SIG-M5 (cell line): ENCODE measurements around the gene CHP2.
"Not testable (repeated sequence)": the region's sequence is repeated elsewhere in the genome, so short reads cannot be mapped to it uniquely, and the experiment has no call there.

ENCODE experiments used
- DNase-seq: peaks from one replicate; lab custom pipeline; 2025; lab: John Stamatoyannopoulos, UW

Gene CHP2

GRCh38 chr16:23754594-23755483 is at the start of gene CHP2:
Gene CHP2, plus strand, starts transcription at chr16:23755026. Its CDS starts 24 bp downstream, at chr16:23755050.
- no peak for DNase-seq

DNA sequence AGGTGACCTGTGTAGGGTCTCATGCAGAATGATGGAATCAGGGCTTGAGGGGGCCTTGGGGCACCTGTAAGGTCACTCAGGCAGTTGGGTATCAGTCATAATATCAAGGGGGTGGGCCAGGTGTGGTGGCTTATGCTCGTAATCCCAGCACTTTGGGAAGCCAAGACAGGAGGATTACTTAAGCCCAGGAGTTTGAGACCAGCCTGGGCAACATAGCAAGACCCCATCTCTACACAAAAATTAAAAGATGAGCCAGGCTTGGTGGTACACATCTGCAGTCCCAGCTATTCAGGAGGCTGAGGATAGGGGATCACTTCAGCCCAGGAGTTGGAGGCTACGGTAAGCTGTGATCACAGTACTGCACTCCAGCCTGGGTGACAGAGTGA is 49.3 kb upstream of the CHP2 start:
- no peak for DNase-seq

DNA sequence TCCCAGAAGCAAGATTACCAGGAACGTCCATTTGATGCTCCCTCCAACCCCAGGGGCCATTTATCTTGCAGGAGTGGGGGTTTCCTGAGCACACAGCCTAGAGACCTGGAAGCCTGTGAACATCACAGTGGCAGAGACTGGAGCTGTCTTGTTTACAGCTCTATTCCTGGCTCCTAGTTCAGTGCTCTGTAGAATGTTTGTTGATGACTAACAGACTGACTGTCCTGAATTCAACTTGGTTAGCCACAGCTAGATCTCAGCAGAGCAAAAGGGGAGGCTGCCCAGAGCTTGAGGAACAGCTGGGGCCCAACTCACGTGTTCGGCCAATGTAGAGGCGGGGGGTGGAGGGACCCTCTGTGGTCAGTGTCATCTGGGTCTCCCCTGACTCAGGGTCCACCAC is 48.4 kb upstream of the CHP2 start:
- no peak for DNase-seq

DNA sequence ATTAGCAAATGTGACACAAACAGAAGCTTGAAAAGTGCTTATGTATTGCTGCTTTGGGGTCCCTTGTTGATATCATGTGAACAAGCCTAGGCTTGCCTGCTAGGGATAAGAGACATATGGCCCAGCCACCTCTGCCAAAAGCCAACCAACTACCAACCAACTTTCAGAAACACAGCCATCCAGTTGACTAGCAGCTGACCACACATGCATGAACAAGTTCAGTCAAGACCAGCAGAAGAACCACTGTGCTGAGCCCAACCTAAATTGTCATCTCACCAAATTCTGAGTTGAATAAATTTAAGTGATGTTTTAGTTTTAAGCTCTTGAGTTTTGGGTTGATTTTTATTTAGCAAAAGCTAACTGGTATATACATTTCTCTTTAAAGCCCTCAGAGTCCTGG is 45.3 kb upstream of the CHP2 start:
- DNase-seq: no peak

DNA sequence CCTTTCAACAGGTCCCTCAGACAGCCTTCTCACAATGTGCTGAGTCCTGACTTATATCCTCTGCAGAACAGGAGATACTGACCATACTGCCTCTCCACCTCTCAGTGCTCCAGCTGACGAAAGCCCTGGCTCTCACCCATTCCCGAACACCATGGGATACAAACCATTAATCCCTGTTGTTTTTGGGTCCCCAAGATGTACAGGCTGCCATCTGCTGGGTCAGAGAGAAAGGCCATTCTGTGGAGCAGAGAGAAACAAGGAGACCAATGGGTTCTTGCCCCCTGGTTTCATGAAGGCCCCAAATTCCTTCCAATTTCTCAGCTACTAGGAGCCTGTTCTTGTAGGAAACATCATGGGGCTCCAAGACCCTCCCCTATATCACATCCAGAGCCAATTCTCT is 44.8 kb upstream of the CHP2 start:
- no peak for DNase-seq

- DNase-seq: no peak
Measured at GRCh38 chr16:23710504-23710903, 44.3 kb upstream of the CHP2 start.

- no peak for DNase-seq
Measured at GRCh38 chr16:23711785-23712184, 43.0 kb upstream of the CHP2 start.

GRCh38 chr16:23712976-23713375 is 41.9 kb upstream of the CHP2 start, which contains the start of gene ERN2:
Gene ERN2, minus strand, starts transcription at chr16:23713222. Its CDS starts 35 bp downstream, at chr16:23713187.
- DNase-seq: no peak

GRCh38 chr16:23716484-23716883 is 38.3 kb upstream of the CHP2 start:
- DNase-seq: no peak

DNA sequence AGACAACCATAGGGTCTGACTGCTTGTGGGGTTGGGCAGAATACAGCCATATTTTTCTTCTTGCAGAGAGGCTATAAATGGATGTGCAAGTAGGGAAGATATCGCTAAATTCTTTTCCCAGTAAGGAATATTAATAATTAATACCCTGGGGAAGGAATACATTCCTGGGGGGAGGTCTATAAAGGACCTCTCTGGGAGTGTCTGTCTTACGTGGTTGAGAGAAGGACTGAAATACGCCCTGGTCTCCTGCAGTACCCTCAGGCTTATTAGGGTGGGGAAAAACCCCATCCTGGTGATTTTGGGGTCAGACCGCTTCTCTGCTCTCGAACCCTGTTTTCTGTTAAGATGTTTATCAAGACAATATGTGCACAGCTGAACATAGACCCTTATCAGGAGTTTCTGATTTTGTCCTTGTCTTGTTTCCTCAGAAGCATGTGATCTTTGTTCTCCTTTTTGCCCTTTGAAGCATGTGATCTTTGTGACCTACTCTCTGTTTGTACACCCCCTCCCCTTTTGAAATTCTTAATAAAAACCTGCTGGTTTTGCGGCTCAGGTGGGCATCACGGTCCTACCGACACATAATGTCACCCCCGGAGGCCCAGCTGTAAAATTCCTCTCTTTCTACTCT is 32.1 kb upstream of the CHP2 start:
- not testable (repeated sequence) for DNase-seq

- DNase-seq: no peak
Measured at GRCh38 chr16:23724096-23724784, 30.6 kb upstream of the CHP2 start.

DNA sequence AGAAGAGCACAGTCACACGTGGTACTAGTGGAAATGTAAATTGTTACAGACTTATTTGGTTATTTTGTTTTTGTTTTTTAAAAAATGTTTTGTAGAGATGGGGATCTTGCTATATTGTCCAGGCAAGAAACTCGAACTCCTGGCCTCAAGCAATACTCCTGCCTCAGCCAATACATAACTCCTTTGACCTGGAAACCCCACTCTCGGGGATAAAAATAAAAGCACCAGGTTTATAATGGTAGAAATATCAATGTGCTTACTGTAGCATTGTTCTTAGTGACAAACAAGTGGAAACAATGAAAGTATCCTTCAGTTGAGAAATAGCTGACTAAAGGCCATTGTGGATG is 30.1 kb upstream of the CHP2 start:
- DNase-seq: no peak

- DNase-seq: no peak
Measured at GRCh38 chr16:23726710-23727109, 28.1 kb upstream of the CHP2 start.

GRCh38 chr16:23728112-23728477 is 26.7 kb upstream of the CHP2 start:
- DNase-seq: no peak

GRCh38 chr16:23729503-23730424 is 25.1 kb upstream of the CHP2 start:
- no peak for DNase-seq

GRCh38 chr16:23734176-23734893 is 20.5 kb upstream of the CHP2 start:
- DNase-seq: no peak

GRCh38 chr16:23737423-23738028 is 17.3 kb upstream of the CHP2 start:
- DNase-seq: not testable (repeated sequence)

DNA sequence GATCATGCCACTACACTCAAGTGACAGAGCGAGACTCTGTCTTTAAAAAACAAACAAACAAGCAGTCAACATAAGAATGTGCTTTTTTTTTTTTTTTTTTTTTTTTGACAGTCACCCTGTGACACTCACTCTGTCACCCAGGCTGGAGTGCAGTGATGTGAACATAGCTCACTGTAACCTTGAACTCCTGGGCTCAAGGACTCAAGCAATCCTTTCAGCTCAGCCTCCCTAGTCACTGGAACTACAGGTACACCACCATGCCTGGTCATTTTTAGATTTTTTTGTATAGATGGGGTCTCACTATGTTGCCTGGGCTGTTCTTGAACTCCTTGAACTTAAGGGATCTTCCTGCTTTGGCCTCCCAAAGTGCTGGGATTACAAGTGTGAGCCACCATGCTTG is 15.3 kb upstream of the CHP2 start:
- DNase-seq: no peak

- no peak for DNase-seq
Measured at GRCh38 chr16:23741675-23742303, 13.0 kb upstream of the CHP2 start.

DNA sequence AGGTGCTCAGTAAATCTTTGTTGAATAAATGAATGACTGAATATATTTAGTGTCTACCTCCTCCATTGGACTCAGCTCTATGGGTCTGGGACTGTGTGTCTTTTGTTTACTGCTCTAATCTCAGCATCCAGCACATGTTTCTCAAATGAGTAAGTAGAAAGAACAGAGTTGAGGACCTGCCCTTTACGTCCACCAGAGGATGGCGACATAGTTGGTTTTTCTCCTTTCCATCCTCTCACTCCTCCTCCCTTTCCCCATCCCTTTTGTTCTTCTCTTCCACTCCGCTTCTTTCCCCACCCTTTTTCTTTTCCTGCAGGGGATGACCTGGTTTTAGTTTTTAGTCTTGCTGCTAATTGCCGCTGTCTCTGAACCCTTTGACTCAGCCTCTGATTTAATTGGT is 12.1 kb upstream of the CHP2 start:
- no peak for DNase-seq
